Testis (tissue), 3 donors: Measurements from ENCODE around the gene AMBRA1. TPM values are rescaled to one million over a fixed set of nuclear protein-coding genes. Genes with fewer than 3 reads are reported as not detected.

ENCODE experiments used
- DNase-seq: peaks from one replicate; pipeline ENCODE4 v3.0.0-alpha.2; 2019
- H3K27ac ChIP-seq, 2 donors: fragments of 200-600 bp; sonication (generic); one replicate each; pipeline ENCODE4 v1.5.1; 2019
- H3K27me3 ChIP-seq: fragments of 200-600 bp; sonication (generic); one replicate; pipeline ENCODE4 v1.5.1; 2019
- H3K36me3 ChIP-seq: fragments of 200-600 bp; sonication (generic); one replicate; pipeline ENCODE4 v1.5.1; 2017; ENCODE audit warnings: low read depth; ENCODE audit errors: missing control alignments
- H3K4me1 ChIP-seq: fragments of 200-600 bp; sonication (generic); one replicate; pipeline ENCODE4 v1.5.1; 2019
- H3K4me3 ChIP-seq, 2 donors: fragments of 200-600 bp; sonication (generic); one replicate each; pipeline ENCODE4 v1.5.1; 2017 to 2019
- H3K9me3 ChIP-seq: fragments of 200-600 bp; sonication (generic); one replicate; pipeline ENCODE4 v1.5.1; 2017
- POLR2A ChIP-seq: fragments of 450-650 bp; IDR thresholded peaks from one replicate; pipeline ENCODE4 v1.6.1; 2017; ENCODE audit warnings: antibody characterized with exemption, mild to moderate bottlenecking, moderate library complexity
- WGBS, 2 donors: methylation state at CpG; one replicate each; pipeline ENCODE4 v1.1.5; 2018; 5-methylcytosine and 5-hydroxymethylcytosine counted together
- intact Hi-C: fragments of 100-400 bp; cut with DNase I; formaldehyde crosslinking; loops from one replicate; pipeline ENCODE4 v1.15.1; 2023; ENCODE audit warnings: low total_unique reads
- polyA plus RNA-seq: library from polyadenylated mRNA; stranded (reverse); fragments of 350-450 nt; fragmentation: Illumina TruSeq; extraction: RNeasy Lipid Tissue Mini Kit (QIAGEN cat#74804); gene quantifications from one replicate; pipeline ENCODE4 v1.2.3, GENCODE V29; 2014; ENCODE audit warnings: low read depth, low replicate concordance; ENCODE audit not compliant: insufficient read depth
- total RNA-seq, 2 donors: library from RNA; depleted of rRNA; stranded (reverse); fragments of >200 nt; gene quantifications; one replicate each; pipeline ENCODE4 v1.2.3, GENCODE V29; 2016
- TF ChIP-seq, protein P1 (sequence below), 3 experiments: fragments of 450-650 bp in 2 of 3; fragments of 200-600 bp in 1 of 3; sonication (generic) in 1 of 3; IDR thresholded peaks; one replicate each; pipeline ENCODE4 v1.5.1; 2016 to 2019; ENCODE audit warnings: antibody characterized with exemption in 3 of 3, mild to moderate bottlenecking in 2 of 3, moderate library complexity in 1 of 3

The AMBRA1 gene
- total and polyA plus RNA-seq, 3 donors from 2014 or later, result 28.0 to 68.3 (median 55.6) TPM

GRCh38 chr11:46603704-46604308 is 10.0 kb upstream of the AMBRA1 start:
- Histone ChIP-seq H3K36me3 (no peaks in the 10 kb centered on the region), H3K9me3 (no peaks in the 10 kb centered on the region), H3K27ac (no peak overlapping the region), H3K4me1 (no peaks in the 10 kb centered on the region), H3K27me3 (no peaks in the 10 kb centered on the region), H3K4me3 (no peak overlapping the region)
- 93 to 94% methylated on average over 15 of the region's 15 CpGs for WGBS, 2 donors
- no peak for TF ChIP-seq POLR2A
- TF ChIP-seq, protein P1, sequence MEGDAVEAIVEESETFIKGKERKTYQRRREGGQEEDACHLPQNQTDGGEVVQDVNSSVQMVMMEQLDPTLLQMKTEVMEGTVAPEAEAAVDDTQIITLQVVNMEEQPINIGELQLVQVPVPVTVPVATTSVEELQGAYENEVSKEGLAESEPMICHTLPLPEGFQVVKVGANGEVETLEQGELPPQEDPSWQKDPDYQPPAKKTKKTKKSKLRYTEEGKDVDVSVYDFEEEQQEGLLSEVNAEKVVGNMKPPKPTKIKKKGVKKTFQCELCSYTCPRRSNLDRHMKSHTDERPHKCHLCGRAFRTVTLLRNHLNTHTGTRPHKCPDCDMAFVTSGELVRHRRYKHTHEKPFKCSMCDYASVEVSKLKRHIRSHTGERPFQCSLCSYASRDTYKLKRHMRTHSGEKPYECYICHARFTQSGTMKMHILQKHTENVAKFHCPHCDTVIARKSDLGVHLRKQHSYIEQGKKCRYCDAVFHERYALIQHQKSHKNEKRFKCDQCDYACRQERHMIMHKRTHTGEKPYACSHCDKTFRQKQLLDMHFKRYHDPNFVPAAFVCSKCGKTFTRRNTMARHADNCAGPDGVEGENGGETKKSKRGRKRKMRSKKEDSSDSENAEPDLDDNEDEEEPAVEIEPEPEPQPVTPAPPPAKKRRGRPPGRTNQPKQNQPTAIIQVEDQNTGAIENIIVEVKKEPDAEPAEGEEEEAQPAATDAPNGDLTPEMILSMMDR (IDR thresholded peaks at IDR 0.05), result no peak
- intact Hi-C loops, result no loop called here
- no peak for DNase-seq

DNA sequence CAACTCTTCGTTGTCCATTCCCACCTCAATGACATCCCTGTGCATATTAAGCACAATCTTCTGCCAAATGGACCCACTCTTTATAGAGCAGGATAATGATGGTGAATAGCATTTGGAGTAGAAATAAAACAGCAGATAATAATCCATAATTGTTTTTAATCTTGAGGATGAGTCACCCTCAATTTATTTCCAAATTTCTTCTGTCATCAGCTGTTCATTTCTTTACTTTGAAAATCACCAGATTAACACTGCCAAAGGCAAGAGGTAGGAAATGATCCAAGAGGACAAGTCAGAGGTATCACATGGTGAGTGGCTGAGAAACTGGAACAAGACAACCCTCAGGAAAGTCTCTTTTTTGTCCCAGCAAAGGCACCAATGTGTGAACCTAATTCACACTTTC is 7.3 kb upstream of the AMBRA1 start:
- no peaks in the 10 kb centered on the region for H3K4me1 ChIP-seq
- no peaks in the 10 kb centered on the region for H3K36me3 ChIP-seq
- no peaks in the 10 kb centered on the region for H3K27me3 ChIP-seq
- DNase-seq, result no peak
- peak overlapping the region in 1 of 2 donors; percentile 72 for H3K27ac ChIP-seq
- no peaks in the 10 kb centered on the region for H3K9me3 ChIP-seq
- H3K4me3 ChIP-seq, result no peak overlapping the region
- intact Hi-C loops, result no loop called here
- WGBS, 2 donors, result 58 to 63% methylated on average over 1 of the region's 1 CpG
- TF ChIP-seq, protein P1 (IDR thresholded peaks at IDR 0.05), result no peak
- TF ChIP-seq POLR2A, result no peak

GRCh38 chr11:46600194-46600960 is 6.6 kb upstream of the AMBRA1 start:
- H3K27me3 ChIP-seq, result no peaks in the 10 kb centered on the region
- no peak for DNase-seq
- intact Hi-C loops, result no loop called here
- H3K4me3 ChIP-seq, result no peak overlapping the region
- peak overlapping the region in 1 of 2 donors; percentile 72 for H3K27ac ChIP-seq
- no peaks in the 10 kb centered on the region for H3K9me3 ChIP-seq
- H3K36me3 ChIP-seq, result no peaks in the 10 kb centered on the region
- TF ChIP-seq POLR2A, result no peak
- TF ChIP-seq, protein P1 (IDR thresholded peaks at IDR 0.05), result no peak
- H3K4me1 ChIP-seq, result no peaks in the 10 kb centered on the region
- 70 to 75% methylated on average over 3 of the region's 3 CpGs for WGBS, 2 donors

- Histone ChIP-seq H3K4me1 (no peaks in the 10 kb centered on the region), H3K36me3 (no peaks in the 10 kb centered on the region), H3K27me3 (no peaks in the 10 kb centered on the region), H3K4me3 (no peak overlapping the region), H3K27ac (peak overlapping the region in 1 of 2 donors; percentile 72), H3K9me3 (no peaks in the 10 kb centered on the region)
- no peak for TF ChIP-seq POLR2A
- TF ChIP-seq, protein P1 (IDR thresholded peaks at IDR 0.05), result no peak
- no peak for DNase-seq
- WGBS, 2 donors, result 82 to 87% methylated on average over 8 of the region's 8 CpGs
- intact Hi-C loops, result no loop called here
Observed at GRCh38 chr11:46599340-46600193, 5.7 kb upstream of the AMBRA1 start.
